GM19193 (cell line): ENCODE results near the gene CTF1.

Source experiments
- POLR2A ChIP-seq: IDR thresholded peaks from 4 replicates; pipeline ENCODE4 v1.6.1; 2011; ENCODE audit not compliant: insufficient read depth, insufficient read length; ENCODE audit errors: extremely low read depth

CTF1 gene

GRCh38 chr16:30920891-30921290 is 24.5 kb downstream of the CTF1 start:
- no peak for TF ChIP-seq POLR2A

GRCh38 chr16:30921459-30921747 is 25.0 kb downstream of the CTF1 start:
- TF ChIP-seq POLR2A, result no peak

- no peak for TF ChIP-seq POLR2A
These were observed 25.5 kb downstream of the CTF1 start for GRCh38 chr16:30921748-30922419.

GRCh38 chr16:30922420-30922959 is 26.1 kb downstream of the CTF1 start:
- no peak for TF ChIP-seq POLR2A

- no peak for TF ChIP-seq POLR2A
These were observed 26.6 kb downstream of the CTF1 start for GRCh38 chr16:30922960-30923535.

GRCh38 chr16:30923554-30924075 is 27.2 kb downstream of the CTF1 start, which contains the start of gene FBXL19:
Gene FBXL19, plus strand, starts transcription at chr16:30923572. Its CDS starts 2,183 bp downstream, at chr16:30925755.
- no peak for TF ChIP-seq POLR2A

- no peak for TF ChIP-seq POLR2A
These were observed 27.9 kb downstream of the CTF1 start for GRCh38 chr16:30924076-30924912.

GRCh38 chr16:30924913-30925631 is 28.7 kb downstream of the CTF1 start:
- TF ChIP-seq POLR2A, result no peak

GRCh38 chr16:30925632-30925987 is 29.2 kb downstream of the CTF1 start:
- TF ChIP-seq POLR2A, result no peak

GRCh38 chr16:30925995-30926811 is 29.8 kb downstream of the CTF1 start:
- TF ChIP-seq POLR2A, result no peak

GRCh38 chr16:30926937-30927788 is 30.7 kb downstream of the CTF1 start:
- TF ChIP-seq POLR2A, result no peak

- no peak for TF ChIP-seq POLR2A
These were observed 31.5 kb downstream of the CTF1 start for GRCh38 chr16:30927789-30928378.

- TF ChIP-seq POLR2A, result no peak
These were observed 32.0 kb downstream of the CTF1 start for GRCh38 chr16:30928390-30928789.
